ENCODE data around the gene VSIR. TPM values are rescaled to one million over a fixed set of nuclear protein-coding genes. Genes with fewer than 3 reads are reported as not detected.

The VSIR gene
- total RNA-seq, 3 donors from 2014 or later (not counting 1 experiment from before 2014, with no cell fraction given), result 134 to 193 (median 178) TPM

DNA sequence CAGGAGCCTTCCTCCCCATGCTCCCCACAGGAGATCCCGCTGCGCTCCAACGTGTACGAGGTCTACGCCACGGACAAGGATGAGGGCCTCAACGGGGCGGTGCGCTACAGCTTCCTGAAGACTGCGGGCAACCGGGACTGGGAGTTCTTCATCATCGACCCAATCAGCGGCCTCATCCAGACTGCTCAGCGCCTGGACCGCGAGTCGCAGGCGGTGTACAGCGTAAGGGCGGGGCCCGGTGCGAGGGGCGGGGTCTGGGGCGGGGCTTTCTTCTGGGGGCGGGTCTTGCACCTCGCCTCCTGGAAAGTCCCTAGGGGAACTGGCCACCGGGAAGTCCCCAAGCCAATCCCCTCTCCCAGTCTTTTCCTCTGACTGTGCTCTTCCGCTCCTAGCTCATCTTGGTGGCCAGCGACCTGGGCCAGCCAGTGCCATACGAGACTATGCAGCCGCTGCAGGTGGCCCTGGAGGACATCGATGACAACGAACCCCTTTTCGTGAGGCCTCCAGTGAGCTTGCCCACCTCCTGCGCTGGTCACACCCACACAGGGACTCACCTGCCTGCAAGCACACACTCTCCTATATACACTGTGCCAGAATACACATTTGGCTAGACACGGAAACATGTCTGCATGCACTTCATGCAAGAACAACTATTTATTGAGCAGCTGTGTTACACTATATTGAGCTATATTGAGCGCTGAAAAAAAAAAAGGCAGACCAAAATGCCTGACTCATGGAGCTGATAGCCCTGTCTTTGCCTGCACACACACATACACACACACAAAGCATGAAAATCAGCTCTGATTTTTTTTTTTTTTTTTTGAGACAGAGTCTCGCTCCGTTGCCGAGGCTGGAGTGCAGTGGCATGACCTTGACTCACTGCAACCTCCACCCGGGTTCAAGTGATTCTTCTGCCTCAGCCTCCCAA, 32.7 kb upstream of the VSIR start:
- ATAC-seq (peak; percentile 54 to 77 (median 56)), DNase-seq (peak in 1 of 2 donors; percentile 19)
- intact Hi-C loops (cut with micrococcal nuclease), result no loop called here
- WGBS (ENCODE audit: insufficient coverage), result 70% methylated on average over 41 of the region's 41 CpGs
- Histone ChIP-seq H3K36me3 (ENCODE audit: control insufficient read depth, insufficient read depth, low read length) (no peaks in the 10 kb centered on the region), H3K27ac (ENCODE audit: low read length) (no peak overlapping the region), H3K27me3 (ENCODE audit: control insufficient read depth, insufficient read depth, low read length) (no peaks in the 10 kb centered on the region), H3K4me1 (ENCODE audit: control insufficient read depth, insufficient read depth, low read length) (peaks cover 12% of the 10 kb centered on the region), H3K9me3 (ENCODE audit: control insufficient read depth, insufficient read depth, low read length) (no peaks in the 10 kb centered on the region), H3K4me3 (ENCODE audit: low read length) (no peak overlapping the region)
- peaks cover 0 to 5% of the 10 kb centered on the region in 2 donors for H3K27me3 Mint-ChIP-seq (ENCODE audit: low read depth in 2 of 2)
- H3K36me3 Mint-ChIP-seq, result no peaks in the 10 kb centered on the region
- no peak for TF ChIP-seq CTCF (IDR thresholded peaks at IDR 0.05)
- H3K4me3 Mint-ChIP-seq, result no peak overlapping the region
- H3K27ac Mint-ChIP-seq, result no peak overlapping the region
- no peaks in the 10 kb centered on the region for H3K4me1 Mint-ChIP-seq
- H3K9me3 Mint-ChIP-seq, result no peaks in the 10 kb centered on the region

- Mint-ChIP-seq H3K4me1 (no peaks in the 10 kb centered on the region), H3K4me3 (no peak overlapping the region), H3K27ac (no peak overlapping the region), H3K36me3 (no peaks in the 10 kb centered on the region), H3K9me3 (no peaks in the 10 kb centered on the region), H3K27me3 (ENCODE audit: low read depth in 2 of 2) (peaks cover 0 to 5% of the 10 kb centered on the region in 2 donors)
- DNase-seq (no peak), ATAC-seq (no peak)
- H3K9me3 ChIP-seq (ENCODE audit: control insufficient read depth, insufficient read depth, low read length), result no peaks in the 10 kb centered on the region
- no peak overlapping the region for H3K27ac ChIP-seq (ENCODE audit: low read length)
- TF ChIP-seq CTCF (IDR thresholded peaks at IDR 0.05), result no peak
- intact Hi-C loops (cut with micrococcal nuclease), result no loop called here
- WGBS (ENCODE audit: insufficient coverage), result 20% methylated on average over 2 of the region's 4 CpGs
- no peak overlapping the region for H3K4me3 ChIP-seq (ENCODE audit: low read length)
- no peaks in the 10 kb centered on the region for H3K27me3 ChIP-seq (ENCODE audit: control insufficient read depth, insufficient read depth, low read length)
- peaks cover 12% of the 10 kb centered on the region for H3K4me1 ChIP-seq (ENCODE audit: control insufficient read depth, insufficient read depth, low read length)
- no peaks in the 10 kb centered on the region for H3K36me3 ChIP-seq (ENCODE audit: control insufficient read depth, insufficient read depth, low read length)
These were observed 30.8 kb upstream of the VSIR start for GRCh38 chr10:71804077-71804476.

GRCh38 chr10:71802715-71803488, 29.6 kb upstream of the VSIR start:
- Histone ChIP-seq H3K4me3 (ENCODE audit: low read length) (no peak overlapping the region), H3K36me3 (ENCODE audit: control insufficient read depth, insufficient read depth, low read length) (no peaks in the 10 kb centered on the region), H3K27ac (ENCODE audit: low read length) (no peak overlapping the region), H3K9me3 (ENCODE audit: control insufficient read depth, insufficient read depth, low read length) (no peaks in the 10 kb centered on the region), H3K4me1 (ENCODE audit: control insufficient read depth, insufficient read depth, low read length) (peaks cover 17% of the 10 kb centered on the region), H3K27me3 (ENCODE audit: control insufficient read depth, insufficient read depth, low read length) (no peaks in the 10 kb centered on the region)
- intact Hi-C loops (cut with micrococcal nuclease), result no loop called here
- peaks cover 0 to under 1% of the 10 kb centered on the region in 2 donors for H3K27me3 Mint-ChIP-seq (ENCODE audit: low read depth in 2 of 2)
- H3K4me1 Mint-ChIP-seq, result no peaks in the 10 kb centered on the region
- no peaks in the 10 kb centered on the region for H3K9me3 Mint-ChIP-seq
- no peak for ATAC-seq
- no peak overlapping the region for H3K4me3 Mint-ChIP-seq
- no peak overlapping the region for H3K27ac Mint-ChIP-seq
- 88% methylated on average over 18 of the region's 18 CpGs for WGBS (ENCODE audit: insufficient coverage)
- no peaks in the 10 kb centered on the region for H3K36me3 Mint-ChIP-seq
- TF ChIP-seq CTCF (IDR thresholded peaks at IDR 0.05), result no peak
- DNase-seq, result no peak

Measured in natural killer cell (primary cell).